ENCODE data around the gene NFKBIE.

GRCh38 chr6:44221961-44222335 is 43.4 kb downstream of the NFKBIE start:
- TF ChIP-seq CTCF (IDR thresholded peaks at IDR 0.05) (no peak), POLR2A (IDR thresholded peaks at IDR 0.05) (no peak), EP300 (IDR thresholded peaks at IDR 0.05) (no peak), POLR2AphosphoS5 (IDR thresholded peaks at IDR 0.05) (no peak)

All from upper lobe of left lung (tissue), 4 donors.